GM12892 (cell line): Measurements from ENCODE around the gene GABARAP.
A peak's percentile ranks its signal among the peaks of the same experiment; 100 is the strongest.

Experiments used
- POLR2A ChIP-seq: IDR thresholded peaks from 2 replicates; pipeline ENCODE4 v1.6.1; 2011; ENCODE audit warnings: low read depth, low read length, control low read depth
- POLR2AphosphoS5 ChIP-seq: IDR thresholded peaks from 2 replicates; pipeline ENCODE4 v1.6.1; 2011; ENCODE audit warnings: low read depth, low read length, control low read depth
- TAF1 ChIP-seq: IDR thresholded peaks from 2 replicates; pipeline ENCODE4 v1.6.1; 2011; ENCODE audit warnings: low read depth, mild to moderate bottlenecking, control low read depth, low read length, borderline replicate concordance

GRCh38 chr17:7260651-7261378 lies 18.6 kb upstream of the GABARAP start:
- TF ChIP-seq POLR2A, result 0 out of 2 replicates have a peak, but pooled peaks have one; percentile 34
- no peak for TF ChIP-seq TAF1
- TF ChIP-seq POLR2AphosphoS5, result no peak
